Measurements from ENCODE around the gene AGAP3. TPM values are rescaled to one million over a fixed set of nuclear protein-coding genes. Genes with fewer than 3 reads are reported as not detected.

The AGAP3 gene
- total and polyA plus RNA-seq, 2 donors (not counting 1 experiment from before 2014, with no cell fraction given), result 21.1 to 22.3 TPM

DNA sequence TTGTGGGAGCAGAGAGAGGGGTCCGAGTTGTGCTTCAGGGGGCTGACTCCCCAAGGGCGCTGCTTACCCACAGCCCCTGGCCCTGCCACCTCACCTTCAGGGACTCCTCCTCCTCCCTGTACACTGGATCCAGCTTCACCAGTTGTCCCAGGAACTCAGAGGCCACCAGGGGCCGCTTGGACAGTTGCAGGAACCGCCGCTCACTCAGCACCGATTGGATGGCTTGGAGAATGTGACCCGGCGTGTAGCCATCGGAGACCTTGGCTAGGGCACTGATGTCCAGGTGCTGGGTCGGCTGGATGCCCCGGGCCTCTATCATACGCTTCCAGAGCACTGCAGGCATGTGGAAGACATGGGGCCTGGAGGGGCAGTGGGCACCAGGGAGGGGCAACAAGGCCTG, 105.3 kb downstream of the AGAP3 start:
- no peaks in the 10 kb centered on the region for H4K20me1 ChIP-seq (ENCODE audit: control insufficient read depth, insufficient read depth, low read length, poor library complexity, severe bottlenecking)
- H3K4me3 ChIP-seq (ENCODE audit: control extremely low read depth in 1 of 5, extremely low read depth in 1 of 5, insufficient read depth in 1 of 5, low read depth in 2 of 5, low read length in 4 of 5), result no peak overlapping the region
- TF ChIP-seq, protein P1, sequence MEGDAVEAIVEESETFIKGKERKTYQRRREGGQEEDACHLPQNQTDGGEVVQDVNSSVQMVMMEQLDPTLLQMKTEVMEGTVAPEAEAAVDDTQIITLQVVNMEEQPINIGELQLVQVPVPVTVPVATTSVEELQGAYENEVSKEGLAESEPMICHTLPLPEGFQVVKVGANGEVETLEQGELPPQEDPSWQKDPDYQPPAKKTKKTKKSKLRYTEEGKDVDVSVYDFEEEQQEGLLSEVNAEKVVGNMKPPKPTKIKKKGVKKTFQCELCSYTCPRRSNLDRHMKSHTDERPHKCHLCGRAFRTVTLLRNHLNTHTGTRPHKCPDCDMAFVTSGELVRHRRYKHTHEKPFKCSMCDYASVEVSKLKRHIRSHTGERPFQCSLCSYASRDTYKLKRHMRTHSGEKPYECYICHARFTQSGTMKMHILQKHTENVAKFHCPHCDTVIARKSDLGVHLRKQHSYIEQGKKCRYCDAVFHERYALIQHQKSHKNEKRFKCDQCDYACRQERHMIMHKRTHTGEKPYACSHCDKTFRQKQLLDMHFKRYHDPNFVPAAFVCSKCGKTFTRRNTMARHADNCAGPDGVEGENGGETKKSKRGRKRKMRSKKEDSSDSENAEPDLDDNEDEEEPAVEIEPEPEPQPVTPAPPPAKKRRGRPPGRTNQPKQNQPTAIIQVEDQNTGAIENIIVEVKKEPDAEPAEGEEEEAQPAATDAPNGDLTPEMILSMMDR (IDR thresholded peaks at IDR 0.05), result no peak
- TF ChIP-seq EZH2 (IDR thresholded peaks at IDR 0.05; ENCODE audit: borderline replicate concordance, insufficient read depth, low read depth, low read length, poor library complexity, severe bottlenecking), result no peak
- H3K79me2 ChIP-seq (ENCODE audit: control insufficient read depth, insufficient read depth, low read length), result no peaks in the 10 kb centered on the region
- H3K4me3 Mint-ChIP-seq, result no peak overlapping the region
- intact Hi-C loops (cut with micrococcal nuclease), result no loop called here
- H3K9me3 Mint-ChIP-seq (ENCODE audit: insufficient read depth), result no peaks in the 10 kb centered on the region
- no peaks in the 10 kb centered on the region for H3K9me3 ChIP-seq (ENCODE audit: control extremely low read depth in 1 of 3, control insufficient read depth in 2 of 3, insufficient read depth in 1 of 3, low read length in 2 of 3)
- DNase-seq, result no peak
- H2AFZ ChIP-seq (ENCODE audit: insufficient read depth, low read depth, low read length, poor library complexity, severe bottlenecking), result no peak overlapping the region
- ATAC-seq (ENCODE audit: low read depth), result no peak
- H3K9ac ChIP-seq (ENCODE audit: low read length), result no peak overlapping the region
- ChIA-PET POLR2A (interaction anchor here (0.6 kb wide), 1 partner anchor 18 kb away, joined by 6 read pairs; no protein-coding TSS in a partner anchor), CTCF (interaction anchor here (0.7 kb wide), 1 partner anchor 68 kb away, joined by 3 read pairs; no protein-coding TSS in a partner anchor)
- H3K4me2 ChIP-seq (replicated peaks; ENCODE audit: low read depth, low read length, poor library complexity, severe bottlenecking), result no peak overlapping the region
- H3K27ac Mint-ChIP-seq, result no peak overlapping the region
- H3K27me3 Mint-ChIP-seq, result peaks cover 21% of the 10 kb centered on the region
- H3K36me3 ChIP-seq (replicated peaks in 1 of 2; ENCODE audit: control extremely low read depth in 1 of 2, control insufficient read depth in 1 of 2, extremely low read depth in 1 of 2, insufficient read depth in 2 of 2, low read length in 1 of 2), result no peaks in the 10 kb centered on the region
- no peak overlapping the region for H3K27ac ChIP-seq (ENCODE audit: low read length in 2 of 2)
- 94% methylated on average over 11 of the region's 12 CpGs for WGBS (ENCODE audit: insufficient coverage)
- no peaks in the 10 kb centered on the region for H3K4me1 ChIP-seq (ENCODE audit: control insufficient read depth in 2 of 2, insufficient read depth in 2 of 2, low read length in 2 of 2)
- peaks cover 0 to 15% (median 0%) of the 10 kb centered on the region in 4 experiments for H3K27me3 ChIP-seq (replicated peaks in 1 of 4; ENCODE audit: control extremely low read depth in 1 of 4, control insufficient read depth in 3 of 4, insufficient read depth in 4 of 4, low read length in 3 of 4)
- H3K4me1 Mint-ChIP-seq, result peaks cover 4% of the 10 kb centered on the region

DNA sequence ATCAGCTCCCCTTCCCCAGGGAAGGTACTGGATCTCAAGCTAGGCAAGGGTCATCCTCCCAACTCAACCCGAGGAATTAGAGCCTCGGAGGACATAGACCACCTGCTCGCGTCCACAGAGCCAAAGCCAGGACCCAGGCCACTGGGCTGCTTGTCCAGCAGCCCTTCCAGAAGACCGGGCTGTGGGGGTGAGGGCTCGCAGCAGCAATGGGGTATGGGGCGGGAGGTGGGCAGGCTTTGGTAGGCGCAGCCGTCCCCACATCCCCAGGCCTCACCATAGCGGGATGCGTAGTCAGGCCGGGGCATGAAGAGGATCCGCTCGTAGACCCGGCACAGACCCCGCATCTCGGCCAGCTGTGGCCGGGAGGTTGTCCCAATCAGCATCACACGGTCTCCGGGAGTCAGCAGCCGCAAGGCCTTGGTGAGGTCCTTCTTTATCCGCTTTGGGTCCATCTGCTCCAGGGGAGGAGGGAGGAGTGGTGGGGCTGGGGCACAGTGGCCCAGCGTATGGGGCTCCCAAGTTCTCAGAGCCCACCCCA, 105.8 kb downstream of the AGAP3 start:
- Mint-ChIP-seq H3K4me1 (peaks cover 4% of the 10 kb centered on the region), H3K27ac (no peak overlapping the region), H3K9me3 (ENCODE audit: insufficient read depth) (no peaks in the 10 kb centered on the region), H3K4me3 (no peak overlapping the region), H3K27me3 (peaks cover 18% of the 10 kb centered on the region)
- ChIA-PET POLR2A (interaction anchor here (0.6 kb wide), 1 partner anchor 17 kb away, joined by 6 read pairs; no protein-coding TSS in a partner anchor), CTCF (interaction anchor here (0.7 kb wide), 1 partner anchor 68 kb away, joined by 3 read pairs; no protein-coding TSS in a partner anchor)
- Histone ChIP-seq H3K79me2 (ENCODE audit: control insufficient read depth, insufficient read depth, low read length) (no peaks in the 10 kb centered on the region), H3K4me3 (ENCODE audit: control extremely low read depth in 1 of 5, extremely low read depth in 1 of 5, insufficient read depth in 1 of 5, low read depth in 2 of 5, low read length in 4 of 5) (no peak overlapping the region), H3K27me3 (replicated peaks in 1 of 4; ENCODE audit: control extremely low read depth in 1 of 4, control insufficient read depth in 3 of 4, insufficient read depth in 4 of 4, low read length in 3 of 4) (peaks cover 0 to 15% (median 0%) of the 10 kb centered on the region in 4 experiments), H3K4me1 (ENCODE audit: control insufficient read depth in 2 of 2, insufficient read depth in 2 of 2, low read length in 2 of 2) (no peaks in the 10 kb centered on the region), H4K20me1 (ENCODE audit: control insufficient read depth, insufficient read depth, low read length, poor library complexity, severe bottlenecking) (no peaks in the 10 kb centered on the region), H3K36me3 (replicated peaks in 1 of 2; ENCODE audit: control extremely low read depth in 1 of 2, control insufficient read depth in 1 of 2, extremely low read depth in 1 of 2, insufficient read depth in 2 of 2, low read length in 1 of 2) (no peaks in the 10 kb centered on the region), H2AFZ (ENCODE audit: insufficient read depth, low read depth, low read length, poor library complexity, severe bottlenecking) (no peak overlapping the region), H3K9me3 (ENCODE audit: control extremely low read depth in 1 of 3, control insufficient read depth in 2 of 3, insufficient read depth in 1 of 3, low read length in 2 of 3) (no peaks in the 10 kb centered on the region), H3K27ac (ENCODE audit: low read length in 2 of 2) (no peak overlapping the region), H3K4me2 (replicated peaks; ENCODE audit: low read depth, low read length, poor library complexity, severe bottlenecking) (no peak overlapping the region), H3K9ac (ENCODE audit: low read length) (no peak overlapping the region)
- 97% methylated on average over 18 of the region's 23 CpGs for WGBS (ENCODE audit: insufficient coverage)
- DNase-seq, result no peak
- ATAC-seq (ENCODE audit: low read depth), result no peak
- no peak for TF ChIP-seq EZH2 (IDR thresholded peaks at IDR 0.05; ENCODE audit: borderline replicate concordance, insufficient read depth, low read depth, low read length, poor library complexity, severe bottlenecking)
- intact Hi-C loops (cut with micrococcal nuclease), result no loop called here
